ENCODE results near the gene LTC4S.

LTC4S gene

GRCh38 chr5:179798771-179799643 is 5.2 kb downstream of the LTC4S start:
- Histone ChIP-seq H3K27me3 (no peaks in the 10 kb centered on the region), H3K36me3 (peaks cover 49% of the 10 kb centered on the region), H3K9me3 (no peaks in the 10 kb centered on the region), H4K20me1 (peaks cover 49% of the 10 kb centered on the region), H3K27ac (no peak overlapping the region), H3K4me2 (no peak overlapping the region), H3K4me3 (no peak overlapping the region), H3K4me1 (peaks cover 60% of the 10 kb centered on the region), H3K9ac (no peak overlapping the region)
- TF ChIP-seq Cebpa-rat (IDR thresholded peaks at IDR 0.05), result no peak

- Histone ChIP-seq H3K9ac (no peak overlapping the region), H4K20me1 (peaks cover 49% of the 10 kb centered on the region), H3K36me3 (peaks cover 49% of the 10 kb centered on the region), H3K4me2 (no peak overlapping the region), H3K4me1 (peaks cover 60% of the 10 kb centered on the region), H3K27ac (no peak overlapping the region), H3K9me3 (no peaks in the 10 kb centered on the region), H3K27me3 (no peaks in the 10 kb centered on the region), H3K4me3 (no peak overlapping the region)
- TF ChIP-seq Cebpa-rat (IDR thresholded peaks at IDR 0.05), result no peak
These were observed 5.8 kb downstream of the LTC4S start for GRCh38 chr5:179799644-179799973.

- Histone ChIP-seq H4K20me1 (peaks cover 51% of the 10 kb centered on the region), H3K4me3 (no peak overlapping the region), H3K27me3 (no peaks in the 10 kb centered on the region), H3K4me2 (no peak overlapping the region), H3K9me3 (no peaks in the 10 kb centered on the region), H3K9ac (no peak overlapping the region), H3K27ac (no peak overlapping the region), H3K36me3 (peaks cover 49% of the 10 kb centered on the region), H3K4me1 (peaks cover 60% of the 10 kb centered on the region)
- no peak for TF ChIP-seq Cebpa-rat (IDR thresholded peaks at IDR 0.05)
These were observed 6.4 kb downstream of the LTC4S start for GRCh38 chr5:179800071-179800695.

- TF ChIP-seq Cebpa-rat (IDR thresholded peaks at IDR 0.05), result no peak
- H3K4me3 ChIP-seq, result no peak overlapping the region
- 0 out of 2 replicates have a peak overlapping the region, but pooled peaks have one; percentile 13 for H3K27ac ChIP-seq
- H3K4me1 ChIP-seq, result peaks cover 60% of the 10 kb centered on the region
- no peaks in the 10 kb centered on the region for H3K9me3 ChIP-seq
- peak overlapping the region; percentile 22 for H3K4me2 ChIP-seq
- H3K27me3 ChIP-seq, result no peaks in the 10 kb centered on the region
- peaks cover 56% of the 10 kb centered on the region for H4K20me1 ChIP-seq
- H3K36me3 ChIP-seq, result peaks cover 49% of the 10 kb centered on the region
- no peak overlapping the region for H3K9ac ChIP-seq
These were observed 7.0 kb downstream of the LTC4S start for GRCh38 chr5:179800696-179801201.

GRCh38 chr5:179801304-179802206 is 7.8 kb downstream of the LTC4S start:
- H3K9ac ChIP-seq, result no peak overlapping the region
- peaks cover 56% of the 10 kb centered on the region for H4K20me1 ChIP-seq
- H3K4me3 ChIP-seq, result no peak overlapping the region
- H3K4me2 ChIP-seq, result peak overlapping the region; percentile 95
- peaks cover 57% of the 10 kb centered on the region for H3K4me1 ChIP-seq
- H3K9me3 ChIP-seq, result no peaks in the 10 kb centered on the region
- H3K27me3 ChIP-seq, result no peaks in the 10 kb centered on the region
- H3K27ac ChIP-seq, result no peak overlapping the region
- H3K36me3 ChIP-seq, result peaks cover 49% of the 10 kb centered on the region
- no peak for TF ChIP-seq Cebpa-rat (IDR thresholded peaks at IDR 0.05)

- H3K4me3 ChIP-seq, result no peak overlapping the region
- peak overlapping the region; percentile 95 for H3K4me2 ChIP-seq
- H3K9ac ChIP-seq, result peak overlapping the region; percentile 43; the same call in 1 of the 2 replicates
- H3K9me3 ChIP-seq, result no peaks in the 10 kb centered on the region
- peaks cover 53% of the 10 kb centered on the region for H4K20me1 ChIP-seq
- H3K36me3 ChIP-seq, result peaks cover 46% of the 10 kb centered on the region
- H3K27ac ChIP-seq, result no peak overlapping the region
- H3K27me3 ChIP-seq, result no peaks in the 10 kb centered on the region
- TF ChIP-seq Cebpa-rat (IDR thresholded peaks at IDR 0.05), result no peak
- peaks cover 49% of the 10 kb centered on the region for H3K4me1 ChIP-seq
These were observed 8.6 kb downstream of the LTC4S start for GRCh38 chr5:179802207-179802883.

- H4K20me1 ChIP-seq, result peaks cover 50% of the 10 kb centered on the region
- H3K9me3 ChIP-seq, result no peaks in the 10 kb centered on the region
- H3K4me1 ChIP-seq, result peaks cover 56% of the 10 kb centered on the region
- H3K4me2 ChIP-seq, result peak overlapping the region; percentile 95
- no peak overlapping the region for H3K27ac ChIP-seq
- no peak for TF ChIP-seq Cebpa-rat (IDR thresholded peaks at IDR 0.05)
- no peaks in the 10 kb centered on the region for H3K27me3 ChIP-seq
- H3K9ac ChIP-seq, result peak overlapping the region; percentile 43; the same call in 1 of the 2 replicates
- peaks cover 38% of the 10 kb centered on the region for H3K36me3 ChIP-seq
- H3K4me3 ChIP-seq, result no peak overlapping the region
These were observed 9.3 kb downstream of the LTC4S start for GRCh38 chr5:179802950-179803562.

GRCh38 chr5:179803651-179804554 is 10.1 kb downstream of the LTC4S start:
- Histone ChIP-seq H3K9ac (peak overlapping the region; percentile 90), H3K27ac (peak overlapping the region; percentile 84), H3K9me3 (no peaks in the 10 kb centered on the region), H4K20me1 (peaks cover 50% of the 10 kb centered on the region), H3K4me2 (peak overlapping the region; percentile 95), H3K4me3 (peak overlapping the region; percentile 85), H3K4me1 (peaks cover 61% of the 10 kb centered on the region), H3K36me3 (peaks cover 30% of the 10 kb centered on the region), H3K27me3 (no peaks in the 10 kb centered on the region)
- no peak for TF ChIP-seq Cebpa-rat (IDR thresholded peaks at IDR 0.05)

All from BLaER1 (cell line).